BE2C (cell line): ENCODE results near the gene MINDY4.

Experiments used
- DNase-seq: peaks from one replicate; pipeline ENCODE4 v3.0.0-alpha.2; 2020
- H3K27me3 ChIP-seq: fragments of 250-450 bp; sonication (Bioruptor Pico); 2 replicates; pipeline ENCODE4 v1.5.1; 2020; ENCODE audit warnings: mild to moderate bottlenecking
- H3K36me3 ChIP-seq: fragments of 250-450 bp; sonication (Bioruptor Pico); 2 replicates; pipeline ENCODE4 v1.5.1; 2020; ENCODE audit warnings: mild to moderate bottlenecking
- H3K4me1 ChIP-seq: fragments of 250-450 bp; sonication (Bioruptor Pico); 2 replicates; pipeline ENCODE4 v1.5.1; 2020
- H3K4me3 ChIP-seq: 2 replicates; pipeline ENCODE4 v1.5.1; 2011; ENCODE audit warnings: low read depth, low read length
- H3K9me3 ChIP-seq: fragments of 250-450 bp; sonication (Bioruptor Pico); 2 replicates; pipeline ENCODE4 v1.5.1; 2020
- CTCF ChIP-seq: IDR thresholded peaks from 2 replicates; pipeline ENCODE4 v1.5.1; 2012; ENCODE audit warnings: mild to moderate bottlenecking, low read depth, low read length

MINDY4 gene

GRCh38 chr7:30841025-30841735, 70.0 kb downstream of the MINDY4 start:
- Histone ChIP-seq H3K9me3 (no peaks in the 10 kb centered on the region), H3K4me3 (no peak overlapping the region), H3K27me3 (no peaks in the 10 kb centered on the region), H3K4me1 (no peaks in the 10 kb centered on the region; the same call in none of the 2 replicates), H3K36me3 (no peaks in the 10 kb centered on the region)
- no peak for DNase-seq
- TF ChIP-seq CTCF, result no peak

GRCh38 chr7:30841801-30842541, 70.8 kb downstream of the MINDY4 start:
- no peaks in the 10 kb centered on the region for H3K36me3 ChIP-seq
- DNase-seq, result no peak
- H3K9me3 ChIP-seq, result no peaks in the 10 kb centered on the region
- H3K4me1 ChIP-seq, result no peaks in the 10 kb centered on the region; the same call in none of the 2 replicates
- no peak overlapping the region for H3K4me3 ChIP-seq
- no peak for TF ChIP-seq CTCF
- H3K27me3 ChIP-seq, result no peaks in the 10 kb centered on the region

- DNase-seq, result no peak
- no peaks in the 10 kb centered on the region for H3K36me3 ChIP-seq
- H3K4me3 ChIP-seq, result no peak overlapping the region
- H3K9me3 ChIP-seq, result no peaks in the 10 kb centered on the region
- H3K4me1 ChIP-seq, result no peaks in the 10 kb centered on the region; the same call in none of the 2 replicates
- no peaks in the 10 kb centered on the region for H3K27me3 ChIP-seq
- TF ChIP-seq CTCF, result no peak
Measured at GRCh38 chr7:30842542-30843451, 71.6 kb downstream of the MINDY4 start.

GRCh38 chr7:30843741-30844482, 72.7 kb downstream of the MINDY4 start:
- H3K36me3 ChIP-seq, result no peaks in the 10 kb centered on the region
- no peaks in the 10 kb centered on the region for H3K27me3 ChIP-seq
- H3K4me3 ChIP-seq, result no peak overlapping the region
- no peak for TF ChIP-seq CTCF
- no peak for DNase-seq
- no peaks in the 10 kb centered on the region; the same call in none of the 2 replicates for H3K4me1 ChIP-seq
- no peaks in the 10 kb centered on the region for H3K9me3 ChIP-seq

DNA sequence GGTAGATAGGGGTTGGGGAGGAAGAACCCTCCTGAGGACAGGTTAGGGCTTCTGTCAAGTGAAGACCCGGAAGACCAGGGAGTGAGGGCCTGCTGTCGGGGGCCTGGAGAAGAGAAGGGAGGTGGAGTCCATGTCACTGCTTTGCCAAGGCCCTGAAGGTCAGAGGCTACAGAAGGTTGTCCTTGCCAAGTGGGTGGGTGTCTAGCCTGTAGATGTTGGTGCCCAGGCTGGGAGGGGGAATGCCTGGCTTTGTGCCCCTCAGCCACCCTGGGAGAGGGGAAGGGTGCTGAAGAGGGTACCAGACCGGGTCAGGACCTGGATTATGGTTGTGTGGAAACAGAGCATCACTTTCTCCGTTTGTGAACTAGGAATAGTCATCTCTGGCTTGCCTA, 73.3 kb downstream of the MINDY4 start:
- Histone ChIP-seq H3K36me3 (no peaks in the 10 kb centered on the region), H3K9me3 (no peaks in the 10 kb centered on the region)
- no peak for DNase-seq

More for the DNA sequence above, 73.3 kb downstream of the MINDY4 start:
- Histone ChIP-seq H3K27me3 (no peaks in the 10 kb centered on the region), H3K4me3 (no peak overlapping the region), H3K4me1 (peaks cover 3% of the 10 kb centered on the region)
- no peak for TF ChIP-seq CTCF
